Measurements from ENCODE around the gene RNF213. TPM values are rescaled to one million over a fixed set of nuclear protein-coding genes. Genes with fewer than 3 reads are reported as not detected.
"Not testable (repeated sequence)": the region's sequence is repeated elsewhere in the genome, so short reads cannot be mapped to it uniquely, and the experiment has no call there.

The RNF213 gene
- total RNA-seq, 1 experiment from 2014 or later, result 64.9 TPM

DNA sequence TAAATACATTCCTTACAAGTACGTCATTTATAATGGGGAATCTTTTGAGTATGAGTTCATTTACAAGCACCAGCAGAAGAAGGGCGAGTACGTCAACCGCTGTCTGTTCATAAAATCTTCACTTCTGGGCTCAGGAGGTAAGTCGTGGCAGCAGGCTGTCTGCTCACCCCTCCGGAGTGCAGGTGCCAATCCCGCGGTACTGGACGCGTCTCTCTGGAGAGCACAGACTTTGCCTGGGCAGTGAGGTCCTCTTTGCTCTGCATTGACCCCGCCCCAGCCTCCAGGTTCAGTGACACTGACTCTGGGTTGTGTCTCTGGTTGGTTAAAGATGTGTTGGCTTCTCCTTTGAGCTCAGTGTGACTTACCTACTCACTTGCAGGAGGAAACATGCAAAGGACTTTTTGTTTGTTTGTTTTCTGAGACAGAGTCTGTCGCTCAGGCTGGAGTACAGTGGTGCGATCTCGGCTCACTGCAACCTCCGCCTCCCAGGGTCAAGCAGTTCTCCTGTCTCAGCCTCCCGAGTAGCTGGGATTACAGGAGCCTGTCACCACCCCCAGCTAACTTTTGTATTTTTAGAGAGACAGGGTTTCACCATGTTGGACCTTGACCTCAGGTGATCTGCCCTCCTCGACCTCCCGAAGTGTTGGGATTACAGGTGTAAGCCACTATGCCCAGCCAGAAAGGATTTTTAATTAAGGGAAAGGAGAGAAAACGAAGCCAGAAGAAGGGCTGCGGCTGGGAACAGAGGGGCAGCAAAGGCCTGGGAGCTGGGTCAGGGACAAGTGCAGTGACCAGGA, 31.2 kb downstream of the RNF213 start:
- DNase-seq (ENCODE audit: low read depth), result no peak

- no peak for DNase-seq (ENCODE audit: low read depth)
These were observed 31.9 kb downstream of the RNF213 start for GRCh38 chr17:80292521-80292971.

DNA sequence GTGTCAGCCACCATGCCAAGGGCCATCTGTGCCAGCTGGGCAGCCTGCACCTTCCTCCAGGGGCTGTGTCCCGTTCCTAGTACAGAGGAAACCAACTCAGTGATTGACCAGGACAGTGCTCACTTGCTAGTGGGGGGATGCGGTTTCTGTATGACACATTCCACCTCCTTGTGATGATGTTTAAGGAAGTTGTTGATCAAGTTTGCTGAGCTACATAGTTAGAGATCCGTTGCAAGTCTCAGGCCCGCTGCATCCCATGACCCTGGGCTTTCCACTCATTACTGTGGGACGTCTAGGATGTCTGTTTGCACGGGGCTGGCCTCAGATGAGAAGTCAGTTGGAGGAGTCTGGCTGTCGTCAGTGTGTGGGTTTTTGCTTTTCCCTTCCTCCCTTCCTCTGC, 33.6 kb downstream of the RNF213 start:
- DNase-seq (ENCODE audit: low read depth), result no peak

DNA sequence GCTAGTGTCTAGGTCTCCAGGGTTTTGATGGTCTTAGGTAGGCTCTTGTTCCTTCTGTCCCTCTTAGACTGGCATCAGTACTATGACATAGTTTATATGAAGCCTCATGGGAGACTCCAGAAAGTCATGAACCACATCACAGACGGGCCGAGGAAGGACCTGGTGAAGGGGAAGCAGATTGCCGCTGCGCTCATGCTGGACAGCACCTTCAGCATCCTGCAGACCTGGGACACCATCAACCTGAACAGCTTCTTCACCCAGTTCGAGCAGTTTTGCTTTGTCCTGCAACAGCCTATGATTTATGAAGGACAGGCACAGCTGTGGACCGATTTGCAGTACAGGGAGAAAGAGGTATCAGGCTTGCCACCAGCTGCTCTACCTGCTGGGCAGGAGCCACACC, 34.0 kb downstream of the RNF213 start:
- DNase-seq (ENCODE audit: low read depth), result no peak

GRCh38 chr17:80295146-80295545, 34.5 kb downstream of the RNF213 start:
- DNase-seq (ENCODE audit: low read depth), result no peak

DNA sequence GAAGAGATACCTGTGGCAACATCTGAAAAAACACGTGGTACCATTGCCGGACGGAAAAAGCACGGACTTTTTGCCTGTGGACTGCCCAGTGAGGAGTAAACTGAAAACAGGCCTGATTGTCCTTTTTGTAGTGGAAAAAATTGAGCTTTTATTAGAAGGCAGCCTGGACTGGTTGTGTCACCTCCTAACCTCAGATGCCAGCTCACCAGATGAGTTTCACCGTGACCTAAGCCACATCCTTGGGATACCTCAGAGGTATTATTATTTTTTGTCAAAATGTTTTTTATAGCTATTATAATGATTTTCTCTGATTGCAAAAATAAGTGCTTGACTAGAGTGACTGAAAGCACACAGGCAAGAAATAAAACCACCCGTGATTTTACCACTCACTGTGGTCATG, 34.9 kb downstream of the RNF213 start:
- DNase-seq (ENCODE audit: low read depth), result no peak

- DNase-seq (ENCODE audit: low read depth), result no peak
These were observed 35.6 kb downstream of the RNF213 start for GRCh38 chr17:80296221-80296620.

- no peak for DNase-seq (ENCODE audit: low read depth)
These were observed 37.4 kb downstream of the RNF213 start for GRCh38 chr17:80297996-80298560.

- not testable (repeated sequence) for DNase-seq (ENCODE audit: low read depth)
These were observed 38.9 kb downstream of the RNF213 start for GRCh38 chr17:80299350-80300100.

GRCh38 chr17:80300756-80301155, 40.1 kb downstream of the RNF213 start:
- not testable (repeated sequence) for DNase-seq (ENCODE audit: low read depth)

DNA sequence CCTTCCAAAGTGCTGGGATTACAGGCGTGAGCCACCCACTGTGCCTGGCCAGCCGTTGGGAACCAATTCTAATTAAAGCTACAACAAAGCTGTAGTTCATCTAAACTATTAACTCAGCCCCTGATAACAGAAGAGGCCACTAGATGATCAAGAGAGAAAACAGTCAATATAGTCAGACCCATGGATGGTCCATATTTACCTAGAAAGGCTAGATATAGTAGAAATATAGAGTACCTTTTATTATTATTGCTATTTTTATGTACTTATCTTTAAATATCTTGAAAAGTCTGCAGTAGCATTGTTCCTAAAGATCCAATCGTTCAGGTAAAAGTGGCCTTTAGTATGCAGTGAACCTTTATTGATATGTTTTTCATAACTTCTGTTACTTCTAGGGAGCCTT, 43.2 kb downstream of the RNF213 start:
- DNase-seq (ENCODE audit: low read depth), result no peak

DNA sequence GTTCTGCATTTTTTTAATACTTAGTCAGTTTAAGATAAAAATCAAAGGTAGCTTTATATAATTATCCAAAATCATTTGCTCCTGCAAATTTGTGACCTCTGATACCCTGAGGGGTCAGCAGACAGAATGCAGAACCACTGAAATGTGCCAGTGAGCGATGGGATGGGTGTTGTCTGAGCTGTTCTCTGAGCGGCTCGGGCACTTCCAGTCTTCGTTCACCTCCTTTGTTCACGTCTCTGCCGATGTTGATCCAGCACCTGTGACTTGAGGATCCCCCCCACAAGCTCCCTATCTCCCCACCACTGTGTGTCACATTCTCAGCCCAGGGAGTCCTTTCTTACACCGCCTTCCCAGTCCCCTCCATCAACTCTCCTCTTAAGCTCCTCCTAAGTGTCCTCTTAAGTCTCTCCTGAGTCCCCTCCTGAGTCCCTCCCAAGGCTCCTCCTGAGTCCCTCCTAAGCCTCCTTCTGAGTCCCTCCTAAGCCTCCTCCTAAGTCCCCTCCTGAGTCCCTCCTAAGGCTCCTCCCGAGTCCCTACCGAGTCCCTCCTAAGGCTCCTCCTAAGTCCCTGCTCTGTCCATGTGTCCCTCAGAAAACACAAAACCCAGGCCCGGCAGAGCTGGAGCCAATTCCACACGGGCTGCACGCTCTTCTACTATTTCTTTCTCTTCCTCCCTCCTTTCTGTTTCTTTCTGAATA, 47.5 kb downstream of the RNF213 start:
- DNase-seq (ENCODE audit: low read depth), result no peak

DNA sequence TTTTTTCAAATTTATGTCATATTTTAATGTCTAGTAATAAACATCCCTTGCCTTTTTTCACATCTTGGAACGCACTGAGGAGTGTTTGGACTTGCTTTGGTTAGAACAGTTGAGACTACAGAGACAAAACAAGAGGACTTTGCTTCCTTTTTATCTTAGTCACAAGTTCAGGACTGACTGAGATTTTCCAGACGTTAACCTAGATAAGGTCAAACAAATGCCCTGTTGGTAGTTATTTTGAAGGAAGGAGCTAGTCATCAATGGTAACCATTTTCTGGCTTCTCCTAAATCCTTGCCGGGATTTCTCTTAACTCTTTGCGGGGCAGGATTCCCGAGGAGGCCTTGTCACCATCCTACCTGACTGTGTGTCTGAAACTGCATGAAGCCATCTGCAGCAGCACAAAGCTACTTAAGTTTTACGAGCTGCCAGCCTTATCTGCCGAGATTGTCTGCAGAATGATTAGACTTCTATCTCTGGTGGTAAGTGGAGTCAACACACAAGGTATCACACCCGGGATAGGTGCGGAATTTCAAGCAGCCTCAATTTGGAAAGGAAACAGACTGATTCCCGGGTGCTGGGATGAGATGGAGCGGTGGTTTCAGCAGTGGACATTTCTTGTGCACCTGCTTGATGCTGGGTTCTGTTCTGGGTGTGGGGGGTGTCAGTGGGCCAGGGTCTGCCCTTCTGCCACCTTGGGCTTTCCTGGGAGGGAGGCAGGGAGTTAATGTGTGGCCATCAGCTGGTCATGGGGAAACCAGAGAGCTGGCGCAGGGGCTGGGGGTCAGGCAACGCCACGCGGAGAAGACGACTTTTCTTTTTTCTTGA, 48.3 kb downstream of the RNF213 start:
- DNase-seq (ENCODE audit: low read depth), result no peak

DNA sequence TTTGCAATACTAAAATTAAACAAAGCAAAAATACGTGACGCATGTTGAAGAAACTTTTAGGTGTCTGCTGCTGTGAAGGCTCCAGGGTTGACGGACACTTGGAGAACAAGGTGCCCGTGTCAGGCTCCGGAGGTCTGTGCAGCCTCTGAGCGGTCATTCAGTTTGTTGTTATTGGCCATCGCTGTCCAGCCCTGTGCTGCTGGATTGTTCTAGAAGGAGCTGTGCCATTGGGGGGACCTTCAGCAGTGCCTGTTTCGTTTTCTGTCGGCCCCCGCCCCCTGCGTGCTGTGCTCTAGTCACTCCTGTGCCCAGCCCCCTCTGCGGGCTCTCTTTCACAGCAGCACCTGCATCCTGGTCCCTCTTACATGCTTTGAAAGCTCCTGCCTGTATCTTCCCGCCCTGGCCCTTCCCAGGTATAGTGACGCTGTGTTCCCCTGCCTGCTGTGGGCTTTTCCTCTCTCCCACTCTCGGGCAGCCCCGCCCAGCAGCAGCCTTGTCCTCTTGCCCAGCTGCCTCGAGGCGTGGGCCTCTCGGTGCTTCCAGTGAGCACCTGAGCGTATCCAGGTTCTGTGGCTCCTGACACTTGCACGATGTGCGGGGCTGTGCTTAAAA, 50.7 kb downstream of the RNF213 start:
- DNase-seq (ENCODE audit: low read depth), result no peak

- no peak for DNase-seq (ENCODE audit: low read depth)
These were observed 52.0 kb downstream of the RNF213 start for GRCh38 chr17:80312621-80313135.

GRCh38 chr17:80313160-80313829, 52.6 kb downstream of the RNF213 start:
- no peak for DNase-seq (ENCODE audit: low read depth)

DNA sequence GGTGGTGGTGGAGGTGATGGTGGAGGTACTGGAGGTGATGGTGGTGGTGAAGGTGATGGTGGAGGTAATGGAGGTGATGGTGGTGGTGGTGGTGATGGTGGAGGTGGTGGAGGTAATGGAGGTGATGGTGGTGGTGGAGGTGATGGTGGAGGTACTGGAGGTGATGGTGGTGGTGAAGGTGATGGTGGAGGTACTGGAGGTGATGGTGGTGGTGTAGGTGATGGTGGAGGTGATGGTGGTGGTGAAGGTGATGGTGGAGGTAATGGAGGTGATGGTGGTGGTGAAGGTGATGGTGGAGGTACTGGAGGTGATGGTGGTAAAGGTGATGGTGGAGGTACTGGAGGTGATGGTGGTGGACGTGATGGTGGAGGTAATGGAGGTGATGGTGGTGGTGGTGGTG, 53.3 kb downstream of the RNF213 start:
- not testable (repeated sequence) for DNase-seq (ENCODE audit: low read depth)

DNA sequence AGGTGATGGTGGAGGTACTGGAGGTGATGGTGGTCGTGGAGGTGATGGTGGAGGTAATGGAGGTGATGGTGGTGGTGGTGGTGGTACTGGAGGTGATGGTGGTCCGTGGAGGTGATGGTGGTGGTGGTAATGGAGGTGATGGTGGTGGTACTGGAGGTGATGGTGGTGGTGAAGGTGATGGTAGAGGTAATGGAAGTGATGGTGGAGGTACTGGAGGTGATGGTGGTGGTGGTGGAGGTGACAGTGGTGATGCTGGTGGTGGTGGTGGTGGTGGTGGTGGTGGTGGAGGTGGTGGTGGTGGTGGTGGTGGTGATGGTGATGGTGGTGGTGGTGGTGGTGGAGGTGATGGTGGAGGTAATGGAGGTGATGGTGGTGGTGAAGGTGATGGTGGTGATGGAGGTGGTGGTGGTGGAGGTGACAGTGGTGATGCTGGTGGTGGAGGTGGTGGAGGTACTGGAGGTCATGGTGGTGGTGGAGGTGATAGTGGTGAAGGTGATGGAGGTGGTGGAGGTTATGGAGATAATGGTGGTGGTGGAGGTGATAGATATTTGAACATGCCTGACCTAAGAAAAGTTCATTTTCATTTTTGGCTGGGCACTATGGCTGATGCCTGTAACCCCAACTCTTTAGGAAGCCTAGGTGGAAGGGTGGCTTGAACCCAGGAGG, 55.0 kb downstream of the RNF213 start:
- DNase-seq (ENCODE audit: low read depth), result no peak

DNA sequence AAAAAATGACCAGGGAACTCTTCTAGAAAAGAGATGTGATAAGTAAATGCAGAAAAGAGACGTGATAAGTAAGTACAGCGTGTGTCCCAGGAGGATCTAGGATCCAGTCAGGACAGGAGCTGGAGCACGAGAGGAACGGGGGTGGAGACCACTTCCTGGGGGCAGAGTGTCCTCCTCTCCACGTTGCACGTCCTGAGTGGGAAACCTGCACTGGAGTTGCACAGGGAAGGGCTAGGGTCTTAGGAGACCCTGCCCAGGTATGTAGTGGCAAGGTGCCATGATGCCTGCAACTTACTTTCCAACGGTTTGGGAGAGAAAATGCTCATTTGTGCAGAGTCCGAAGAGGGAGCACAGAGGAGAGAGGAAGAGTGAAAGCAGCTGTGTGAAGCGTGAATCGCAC, 55.8 kb downstream of the RNF213 start:
- DNase-seq (ENCODE audit: low read depth), result no peak
